Osteocyte (in vitro differentiated cells): Measurements from ENCODE around the gene RASAL1. TPM values are rescaled to one million over a fixed set of nuclear protein-coding genes. Genes with fewer than 3 reads are reported as not detected.

Source experiments
- DNase-seq: peaks from one replicate; pipeline ENCODE4 v3.0.0; 2021; ENCODE audit warnings: mixed read lengths; ENCODE audit not compliant: unreplicated experiment; ENCODE audit errors: extremely low spot score
- H3K27ac Mint-ChIP-seq: one replicate; pipeline ENCODE4 v1.8.0; 2021; ENCODE audit warnings: mild to moderate bottlenecking, mixed read lengths; ENCODE audit not compliant: unreplicated experiment
- H3K27me3 Mint-ChIP-seq: one replicate; pipeline ENCODE4 v1.8.0; 2021; ENCODE audit warnings: mixed read lengths; ENCODE audit not compliant: unreplicated experiment
- H3K36me3 Mint-ChIP-seq: one replicate; pipeline ENCODE4 v1.8.0; 2021; ENCODE audit warnings: mixed read lengths; ENCODE audit not compliant: unreplicated experiment
- H3K4me1 Mint-ChIP-seq: one replicate; pipeline ENCODE4 v1.8.0; 2021; ENCODE audit warnings: mixed read lengths; ENCODE audit not compliant: unreplicated experiment
- H3K4me3 Mint-ChIP-seq: one replicate; pipeline ENCODE4 v1.8.0; 2021; ENCODE audit warnings: mild to moderate bottlenecking, moderate library complexity, mixed read lengths; ENCODE audit not compliant: unreplicated experiment
- H3K9me3 Mint-ChIP-seq: one replicate; pipeline ENCODE4 v1.8.0; 2021; ENCODE audit warnings: mixed read lengths; ENCODE audit not compliant: unreplicated experiment
- CTCF ChIP-seq: fragments of 200-600 bp; sonication (generic); IDR thresholded peaks from 2 replicates; pipeline ENCODE4 v1.5.0; 2021; ENCODE audit warnings: antibody characterized with exemption, mild to moderate bottlenecking, moderate library complexity
- total RNA-seq: library from RNA; stranded (reverse); gene quantifications from 2 replicates; pipeline ENCODE4 v1.2.1, GENCODE V29; 2021

Gene RASAL1
- total RNA-seq, 1 donor from 2014 or later: not detected

- no peak for TF ChIP-seq CTCF
- no peaks in the 10 kb centered on the region for H3K9me3 Mint-ChIP-seq
- H3K4me1 Mint-ChIP-seq: peaks cover 3% of the 10 kb centered on the region
- H3K27me3 Mint-ChIP-seq: peaks cover 24% of the 10 kb centered on the region
- no peak for DNase-seq
- no peak overlapping the region for H3K27ac Mint-ChIP-seq
- H3K36me3 Mint-ChIP-seq: no peaks in the 10 kb centered on the region
- no peak overlapping the region for H3K4me3 Mint-ChIP-seq
These were observed 35.8 kb downstream of the RASAL1 start for GRCh38 chr12:113099764-113100163.

- no peak for DNase-seq
- peaks cover 21% of the 10 kb centered on the region for H3K27me3 Mint-ChIP-seq
These were observed 36.2 kb downstream of the RASAL1 start for GRCh38 chr12:113099364-113099763.

GRCh38 chr12:113098441-113099028, 37.0 kb downstream of the RASAL1 start:
- no peak for DNase-seq
- peak; percentile 71 for TF ChIP-seq CTCF
- no peaks in the 10 kb centered on the region for H3K9me3 Mint-ChIP-seq
- peaks cover 3% of the 10 kb centered on the region for H3K4me1 Mint-ChIP-seq
- H3K27ac Mint-ChIP-seq: no peak overlapping the region
- H3K27me3 Mint-ChIP-seq: peaks cover 18% of the 10 kb centered on the region
- no peak overlapping the region for H3K4me3 Mint-ChIP-seq
- H3K36me3 Mint-ChIP-seq: no peaks in the 10 kb centered on the region

More at GRCh38 chr12:113099364-113099763, 36.2 kb downstream of the RASAL1 start:
- Mint-ChIP-seq H3K4me1 (peaks cover 3% of the 10 kb centered on the region), H3K4me3 (no peak overlapping the region), H3K27ac (no peak overlapping the region), H3K36me3 (no peaks in the 10 kb centered on the region), H3K9me3 (no peaks in the 10 kb centered on the region)
- no peak for TF ChIP-seq CTCF

- Mint-ChIP-seq H3K9me3 (no peaks in the 10 kb centered on the region), H3K4me1 (peaks cover 3% of the 10 kb centered on the region), H3K36me3 (no peaks in the 10 kb centered on the region), H3K27ac (no peak overlapping the region), H3K4me3 (no peak overlapping the region), H3K27me3 (peaks cover 19% of the 10 kb centered on the region)
- no peak for TF ChIP-seq CTCF
- no peak for DNase-seq
These were observed 37.7 kb downstream of the RASAL1 start for GRCh38 chr12:113097716-113098440.

GRCh38 chr12:113096675-113097461, 38.7 kb downstream of the RASAL1 start:
- Mint-ChIP-seq H3K4me3 (no peak overlapping the region), H3K27me3 (peaks cover 22% of the 10 kb centered on the region), H3K4me1 (peaks cover 3% of the 10 kb centered on the region), H3K36me3 (no peaks in the 10 kb centered on the region), H3K27ac (no peak overlapping the region), H3K9me3 (no peaks in the 10 kb centered on the region)
- no peak for TF ChIP-seq CTCF
- DNase-seq: no peak
